ENCODE data around the gene EXOSC1.
"Not testable (repeated sequence)": the region's sequence is repeated elsewhere in the genome, so short reads cannot be mapped to it uniquely, and the experiment has no call there.

EXOSC1 gene

DNA sequence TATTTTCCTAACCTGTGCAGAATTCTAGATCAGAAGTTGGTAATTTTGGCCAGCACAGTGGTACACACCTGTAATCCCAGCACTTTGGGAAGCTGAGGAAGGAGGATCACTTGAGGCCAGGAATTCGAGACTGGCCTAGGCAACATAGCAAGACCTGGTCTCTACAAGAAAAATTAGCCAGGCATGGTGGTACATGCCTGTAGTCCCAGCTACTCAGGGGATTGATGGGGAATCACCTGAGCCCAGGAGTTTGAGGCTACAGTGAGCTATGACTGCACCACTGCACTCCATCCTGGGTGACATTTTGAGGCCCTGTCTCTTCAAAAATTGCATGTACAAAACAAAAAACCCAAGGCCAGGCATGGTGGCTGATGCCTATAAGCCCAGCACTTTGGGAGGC, 11.2 kb downstream of the EXOSC1 start:
- H3K27ac ChIP-seq (ENCODE audit: low read depth, low read length) = peak overlapping the region; percentile 34; the same call in 1 of the 2 replicates
- H2AFZ ChIP-seq (ENCODE audit: low read length, unreplicated experiment) = no peak overlapping the region
- H3K27me3 ChIP-seq (ENCODE audit: insufficient read depth, low read length) = no peaks in the 10 kb centered on the region
- H3K4me3 ChIP-seq (ENCODE audit: low read depth, low read length) = no peak overlapping the region
- H3K79me2 ChIP-seq (ENCODE audit: control insufficient read depth, insufficient read depth, low read length, unreplicated experiment) = peaks cover 20% of the 10 kb centered on the region
- H3K36me3 ChIP-seq (ENCODE audit: insufficient read depth, low read length) = peaks cover 32% of the 10 kb centered on the region
- H3K4me1 ChIP-seq (ENCODE audit: control insufficient read depth, insufficient read depth, low read length, unreplicated experiment) = peaks cover 5% of the 10 kb centered on the region

DNA sequence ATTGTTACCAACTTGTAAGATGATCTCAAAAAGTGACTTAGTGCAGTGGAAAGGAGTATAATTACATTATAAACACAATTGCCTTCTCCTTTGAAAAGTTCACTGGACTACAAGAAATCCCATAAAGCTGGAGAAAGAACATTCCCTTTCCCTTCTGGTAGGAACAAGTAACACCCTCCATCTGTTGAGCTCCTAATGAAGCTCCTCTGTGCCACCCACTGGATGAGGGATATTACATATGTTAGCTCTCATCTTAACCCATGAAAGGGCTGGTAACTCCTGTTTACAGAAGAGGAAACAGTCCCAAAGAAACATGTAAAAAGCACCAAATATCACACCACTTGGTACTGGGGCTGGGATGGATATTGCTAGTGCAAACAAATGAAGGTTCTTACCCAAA, 11.8 kb downstream of the EXOSC1 start:
- peaks cover 35% of the 10 kb centered on the region for H3K36me3 ChIP-seq (ENCODE audit: insufficient read depth, low read length)
- peaks cover 10% of the 10 kb centered on the region for H3K4me1 ChIP-seq (ENCODE audit: control insufficient read depth, insufficient read depth, low read length, unreplicated experiment)
- H3K79me2 ChIP-seq (ENCODE audit: control insufficient read depth, insufficient read depth, low read length, unreplicated experiment) = peaks cover 25% of the 10 kb centered on the region
- no peak overlapping the region for H2AFZ ChIP-seq (ENCODE audit: low read length, unreplicated experiment)
- no peak overlapping the region for H3K4me3 ChIP-seq (ENCODE audit: low read depth, low read length)
- peak overlapping the region; percentile 34 for H3K27ac ChIP-seq (ENCODE audit: low read depth, low read length)
- H3K27me3 ChIP-seq (ENCODE audit: insufficient read depth, low read length) = no peaks in the 10 kb centered on the region

DNA sequence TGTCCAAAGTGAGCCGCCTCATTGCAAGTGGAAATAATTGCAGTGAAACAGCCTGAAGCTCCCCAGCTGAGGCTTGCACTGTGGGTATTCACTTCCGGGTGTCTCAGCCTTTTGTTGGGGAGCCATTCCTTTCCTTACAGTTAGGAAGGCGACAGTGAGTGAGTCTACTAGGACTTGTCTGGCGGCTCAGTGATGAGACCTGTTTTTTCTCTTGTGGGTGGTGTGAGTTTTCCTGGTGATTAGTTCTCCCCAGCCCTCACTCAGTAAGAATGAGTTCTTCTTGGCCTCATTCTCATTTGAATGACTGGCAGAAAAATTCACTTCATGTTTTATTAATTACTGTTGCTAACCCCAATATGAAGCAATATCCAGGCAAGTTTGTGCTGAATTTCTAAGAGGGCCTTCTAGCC, 17.2 kb downstream of the EXOSC1 start:
- Histone ChIP-seq H3K36me3 (ENCODE audit: insufficient read depth, low read length) (peaks cover 37% of the 10 kb centered on the region), H3K4me3 (ENCODE audit: low read depth, low read length) (peak overlapping the region; percentile 92), H3K27ac (ENCODE audit: low read depth, low read length) (peak overlapping the region; percentile 72), H3K4me1 (ENCODE audit: control insufficient read depth, insufficient read depth, low read length, unreplicated experiment) (peaks cover 19% of the 10 kb centered on the region), H2AFZ (ENCODE audit: low read length, unreplicated experiment) (no peak overlapping the region), H3K79me2 (ENCODE audit: control insufficient read depth, insufficient read depth, low read length, unreplicated experiment) (peaks cover 56% of the 10 kb centered on the region), H3K27me3 (ENCODE audit: insufficient read depth, low read length) (no peaks in the 10 kb centered on the region)

DNA sequence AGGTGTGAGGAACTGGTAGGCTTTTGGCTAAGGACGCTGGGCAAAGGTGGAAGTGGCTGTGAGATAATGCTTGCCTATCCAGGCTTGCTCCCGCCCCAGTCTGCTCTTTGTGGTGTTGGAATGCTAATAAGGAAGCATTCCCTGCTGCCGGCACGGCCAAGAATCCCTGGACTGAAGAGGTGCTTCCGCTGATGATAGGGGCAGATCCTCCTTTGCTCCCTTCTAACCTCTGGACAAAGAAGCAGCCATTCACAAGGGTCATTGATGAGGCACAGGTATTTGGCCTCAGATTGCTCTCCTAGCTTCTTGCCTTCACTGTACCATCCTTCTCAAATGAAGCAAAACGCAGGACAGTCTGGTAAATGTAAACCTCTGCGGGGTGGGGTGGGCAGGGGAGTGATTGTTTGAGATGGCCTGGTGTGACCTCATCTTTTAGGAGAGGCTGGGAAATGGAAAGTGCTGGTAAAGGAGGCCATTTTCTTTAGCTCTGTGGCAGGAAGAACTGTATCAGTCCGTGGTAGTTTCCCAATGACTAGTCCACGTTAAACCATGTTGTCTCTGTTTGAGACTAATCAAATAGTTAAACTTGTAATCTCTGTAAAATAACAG, 18.1 kb downstream of the EXOSC1 start:
- Histone ChIP-seq H3K4me3 (ENCODE audit: low read depth, low read length) (peak overlapping the region; percentile 92), H3K4me1 (ENCODE audit: control insufficient read depth, insufficient read depth, low read length, unreplicated experiment) (peaks cover 27% of the 10 kb centered on the region), H3K27ac (ENCODE audit: low read depth, low read length) (peak overlapping the region; percentile 72), H3K79me2 (ENCODE audit: control insufficient read depth, insufficient read depth, low read length, unreplicated experiment) (peaks cover 56% of the 10 kb centered on the region), H3K36me3 (ENCODE audit: insufficient read depth, low read length) (peaks cover 34% of the 10 kb centered on the region), H2AFZ (ENCODE audit: low read length, unreplicated experiment) (no peak overlapping the region), H3K27me3 (ENCODE audit: insufficient read depth, low read length) (no peaks in the 10 kb centered on the region)

DNA sequence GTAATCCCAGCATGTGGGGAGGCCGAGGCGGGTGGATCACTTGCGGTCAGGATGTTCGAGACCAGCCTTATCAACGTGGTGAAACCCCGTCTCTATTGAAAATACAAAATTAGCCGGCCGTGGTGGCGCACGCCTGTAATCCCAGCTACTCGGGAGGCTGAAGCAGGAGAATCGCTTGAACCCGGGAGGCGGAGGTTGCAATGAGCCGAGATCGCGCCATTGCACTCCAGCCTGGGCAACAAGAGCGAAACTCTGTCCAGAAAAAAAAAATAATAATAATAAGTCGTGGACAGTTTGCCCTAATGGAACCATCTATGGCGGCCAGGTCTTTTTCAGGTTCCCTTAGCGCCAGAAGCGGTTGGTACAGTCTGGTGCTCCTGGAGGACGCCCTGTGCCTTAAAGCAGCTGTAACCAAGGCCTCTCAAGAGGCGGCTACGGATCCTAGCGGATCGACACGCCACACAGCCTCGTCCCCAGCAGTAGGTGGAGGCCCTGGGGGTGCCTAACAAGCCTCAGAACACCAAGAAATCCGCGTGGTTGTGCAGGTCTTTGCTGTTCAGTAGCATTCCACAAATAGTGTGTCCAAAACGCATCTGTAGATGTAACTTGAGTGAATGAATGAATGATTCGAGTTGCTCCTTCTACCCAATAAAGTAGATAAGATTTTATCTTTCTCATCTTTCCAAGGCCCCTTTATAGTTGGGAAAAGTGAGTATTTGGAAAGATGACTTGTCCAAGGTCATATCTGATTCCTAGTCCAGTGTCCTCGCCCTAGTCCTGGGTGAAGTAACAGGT, 18.8 kb downstream of the EXOSC1 start:
- no peaks in the 10 kb centered on the region for H3K27me3 ChIP-seq (ENCODE audit: insufficient read depth, low read length)
- H2AFZ ChIP-seq (ENCODE audit: low read length, unreplicated experiment) = no peak overlapping the region
- peaks cover 56% of the 10 kb centered on the region for H3K79me2 ChIP-seq (ENCODE audit: control insufficient read depth, insufficient read depth, low read length, unreplicated experiment)
- peaks cover 32% of the 10 kb centered on the region for H3K36me3 ChIP-seq (ENCODE audit: insufficient read depth, low read length)
- H3K27ac ChIP-seq (ENCODE audit: low read depth, low read length) = peak overlapping the region; percentile 72
- H3K4me1 ChIP-seq (ENCODE audit: control insufficient read depth, insufficient read depth, low read length, unreplicated experiment) = peaks cover 29% of the 10 kb centered on the region
- peak overlapping the region; percentile 92 for H3K4me3 ChIP-seq (ENCODE audit: low read depth, low read length)

DNA sequence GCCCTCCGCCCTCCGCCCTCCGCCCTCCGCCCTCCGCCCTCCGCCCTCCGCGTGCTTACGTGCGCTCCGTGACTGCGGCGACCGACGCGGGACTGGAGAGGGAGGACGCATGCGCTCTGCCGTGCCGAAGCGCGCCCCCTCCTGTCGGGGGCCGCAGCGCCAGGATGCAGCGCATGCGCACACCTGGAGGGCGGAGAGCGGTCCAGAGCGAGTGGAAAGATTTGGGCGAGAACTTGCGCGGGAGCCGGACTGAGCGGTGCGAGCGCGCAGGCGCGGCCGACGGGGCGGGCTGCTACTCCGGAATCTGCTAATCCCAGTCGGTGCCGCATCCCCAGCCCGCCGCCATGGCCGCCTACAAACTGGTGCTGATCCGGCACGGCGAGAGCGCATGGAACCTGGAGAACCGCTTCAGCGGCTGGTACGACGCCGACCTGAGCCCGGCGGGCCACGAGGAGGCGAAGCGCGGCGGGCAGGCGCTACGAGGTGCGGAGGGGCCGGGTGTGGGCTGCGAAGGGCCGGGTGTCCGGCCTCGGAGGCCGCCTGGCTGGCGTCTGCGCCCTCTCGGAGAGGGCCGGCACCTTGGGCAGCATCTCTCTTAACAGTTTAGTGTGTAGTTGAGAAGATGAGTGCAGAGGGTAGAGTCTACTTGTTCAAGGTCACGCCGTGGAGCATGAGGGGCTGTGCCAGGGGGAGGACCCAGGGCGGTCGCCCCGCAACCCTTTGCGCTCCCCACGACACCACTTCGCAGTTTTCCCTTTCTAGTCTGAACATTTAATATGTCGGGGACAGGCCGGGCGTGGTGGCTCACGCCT, 19.6 kb downstream of the EXOSC1 start, which contains the start of gene PGAM1:
Gene PGAM1 (plus strand): TSS at position 228 of the 812 bp plus-strand sequence. CDS start 117 bp downstream, at position 345.
- H3K27me3 ChIP-seq (ENCODE audit: insufficient read depth, low read length) = no peaks in the 10 kb centered on the region
- peaks cover 28% of the 10 kb centered on the region for H3K4me1 ChIP-seq (ENCODE audit: control insufficient read depth, insufficient read depth, low read length, unreplicated experiment)
- H3K79me2 ChIP-seq (ENCODE audit: control insufficient read depth, insufficient read depth, low read length, unreplicated experiment) = peaks cover 53% of the 10 kb centered on the region
- H3K27ac ChIP-seq (ENCODE audit: low read depth, low read length) = peak within 1 kb of the TSS; percentile 72
- peaks cover 25% of the 10 kb centered on the region for H3K36me3 ChIP-seq (ENCODE audit: insufficient read depth, low read length)
- peak within 1 kb of the TSS; percentile 92 for H3K4me3 ChIP-seq (ENCODE audit: low read depth, low read length)
- peak within 1 kb of the TSS; percentile 68 for H2AFZ ChIP-seq (ENCODE audit: low read length, unreplicated experiment)

DNA sequence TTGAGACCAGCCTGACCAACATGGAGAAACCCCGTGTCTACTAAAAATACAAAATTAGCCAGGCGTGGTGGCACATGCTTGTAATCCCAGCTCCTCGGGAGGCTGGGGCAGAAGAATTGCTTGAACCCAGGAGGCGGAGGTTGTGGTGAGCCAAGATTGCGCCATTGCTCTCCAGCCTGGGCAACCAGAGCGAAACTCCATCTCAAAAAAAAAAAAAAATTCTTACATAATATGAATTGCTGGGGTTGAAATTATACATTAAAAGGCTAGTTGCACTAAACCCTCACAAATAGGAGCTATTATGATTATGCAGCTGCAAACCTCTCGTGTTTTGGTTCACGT, 22.1 kb downstream of the EXOSC1 start:
- peaks cover 28% of the 10 kb centered on the region for H3K79me2 ChIP-seq (ENCODE audit: control insufficient read depth, insufficient read depth, low read length, unreplicated experiment)

DNA sequence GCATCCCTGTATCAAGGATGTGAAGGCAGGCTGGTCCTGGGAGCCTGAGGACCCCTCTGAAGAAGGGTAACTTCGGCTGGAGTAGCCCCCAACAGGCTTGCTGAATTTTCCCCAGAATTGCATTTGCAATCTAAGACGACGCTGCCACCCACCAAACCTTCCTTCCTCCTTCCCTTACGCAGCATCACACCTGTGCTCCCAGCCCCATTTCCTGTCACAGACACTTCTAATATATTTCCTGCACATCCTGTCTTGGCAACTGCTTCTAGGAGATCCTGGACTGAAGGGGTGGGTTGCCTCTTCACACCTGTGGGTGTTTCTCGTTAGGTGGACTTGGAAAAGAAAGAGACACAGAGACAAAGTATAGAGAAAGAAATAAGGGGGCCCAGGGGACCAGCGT, 29.2 kb downstream of the EXOSC1 start:
- H2AFZ ChIP-seq (ENCODE audit: low read length, unreplicated experiment) = no peak overlapping the region
- H3K79me2 ChIP-seq (ENCODE audit: control insufficient read depth, insufficient read depth, low read length, unreplicated experiment) = no peaks in the 10 kb centered on the region
- no peaks in the 10 kb centered on the region for H3K36me3 ChIP-seq (ENCODE audit: insufficient read depth, low read length)
- H3K27me3 ChIP-seq (ENCODE audit: insufficient read depth, low read length) = no peaks in the 10 kb centered on the region
- peaks cover 6% of the 10 kb centered on the region for H3K4me1 ChIP-seq (ENCODE audit: control insufficient read depth, insufficient read depth, low read length, unreplicated experiment)
- H3K4me3 ChIP-seq (ENCODE audit: low read depth, low read length) = no peak overlapping the region
- H3K27ac ChIP-seq (ENCODE audit: low read depth, low read length) = no peak overlapping the region

More for the DNA sequence above, 22.1 kb downstream of the EXOSC1 start:
- H3K36me3 ChIP-seq (ENCODE audit: insufficient read depth, low read length) = peaks cover 13% of the 10 kb centered on the region
- peaks cover 19% of the 10 kb centered on the region for H3K4me1 ChIP-seq (ENCODE audit: control insufficient read depth, insufficient read depth, low read length, unreplicated experiment)
- H3K4me3 ChIP-seq (ENCODE audit: low read depth, low read length); H2AFZ ChIP-seq (ENCODE audit: low read length, unreplicated experiment); H3K27me3 ChIP-seq (ENCODE audit: insufficient read depth, low read length): not testable (repeated sequence)
- H3K27ac ChIP-seq (ENCODE audit: low read depth, low read length) = peak overlapping the region; percentile 90

DNA sequence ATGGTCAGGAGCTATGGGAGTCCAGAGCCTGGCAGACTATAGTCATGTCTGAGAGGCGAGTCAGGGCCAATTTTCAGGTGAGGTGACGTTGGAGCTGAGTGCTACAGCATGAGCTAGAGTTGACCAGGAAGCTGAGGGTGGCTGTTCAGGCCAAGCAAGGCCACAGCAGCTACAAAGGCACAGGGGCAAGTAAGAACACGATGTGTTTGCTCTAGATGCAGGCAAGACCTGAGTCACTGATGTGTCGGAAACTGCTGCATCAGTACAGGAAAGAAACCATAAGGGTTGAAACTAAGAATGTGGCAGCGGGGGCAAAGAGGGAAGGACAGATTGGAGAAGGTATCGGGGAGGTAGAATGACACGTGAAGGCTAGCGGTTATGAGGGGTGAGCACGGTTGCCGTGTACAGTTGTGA, 32.9 kb downstream of the EXOSC1 start:
- Histone ChIP-seq H3K4me3 (ENCODE audit: low read depth, low read length) (no peak overlapping the region), H3K27ac (ENCODE audit: low read depth, low read length) (no peak overlapping the region), H3K4me1 (ENCODE audit: control insufficient read depth, insufficient read depth, low read length, unreplicated experiment) (peaks cover 6% of the 10 kb centered on the region), H2AFZ (ENCODE audit: low read length, unreplicated experiment) (no peak overlapping the region), H3K36me3 (ENCODE audit: insufficient read depth, low read length) (no peaks in the 10 kb centered on the region), H3K27me3 (ENCODE audit: insufficient read depth, low read length) (no peaks in the 10 kb centered on the region), H3K79me2 (ENCODE audit: control insufficient read depth, insufficient read depth, low read length, unreplicated experiment) (no peaks in the 10 kb centered on the region)

DNA sequence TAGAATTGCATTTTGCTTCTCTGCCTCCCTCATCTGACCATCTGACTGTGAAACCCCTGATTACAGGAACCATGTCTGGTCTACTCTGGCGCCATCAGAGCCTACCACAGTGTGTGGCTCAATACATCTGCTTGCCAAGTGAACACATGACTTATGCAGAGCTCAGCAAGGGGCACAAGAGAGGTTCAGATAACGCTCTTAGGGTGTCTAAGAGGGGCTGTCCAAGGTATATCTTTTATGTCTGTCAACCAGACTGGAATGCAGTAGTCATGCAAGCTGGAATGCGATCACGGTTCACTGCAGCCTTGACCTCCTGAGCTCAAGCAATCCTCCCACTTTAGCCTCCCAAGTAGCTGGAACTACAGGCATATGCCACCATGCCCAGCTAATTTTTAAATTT, 34.4 kb downstream of the EXOSC1 start:
- H2AFZ ChIP-seq (ENCODE audit: low read length, unreplicated experiment) = no peak overlapping the region
- no peak overlapping the region for H3K4me3 ChIP-seq (ENCODE audit: low read depth, low read length)
- peaks cover 6% of the 10 kb centered on the region for H3K4me1 ChIP-seq (ENCODE audit: control insufficient read depth, insufficient read depth, low read length, unreplicated experiment)
- no peaks in the 10 kb centered on the region for H3K36me3 ChIP-seq (ENCODE audit: insufficient read depth, low read length)
- H3K79me2 ChIP-seq (ENCODE audit: control insufficient read depth, insufficient read depth, low read length, unreplicated experiment) = no peaks in the 10 kb centered on the region
- H3K27me3 ChIP-seq (ENCODE audit: insufficient read depth, low read length) = no peaks in the 10 kb centered on the region
- H3K27ac ChIP-seq (ENCODE audit: low read depth, low read length) = no peak overlapping the region

Data from ACC112 (cell line).